HEK293T (cell line): ENCODE data around the gene ARTN.

ENCODE experiments used
- CTCF ChIA-PET: fragments of 350-600 bp; formaldehyde crosslinking; extraction: SDS; loops from one replicate; lab custom pipeline; 2021; ENCODE audit warnings: antibody characterized with exemption, inconsistent platforms; lab: Yijun Ruan, JAX
- POLR2A ChIA-PET: fragments of 350-600 bp; formaldehyde crosslinking; extraction: SDS; loops from one replicate; lab custom pipeline; 2020; ENCODE audit warnings: antibody characterized with exemption, inconsistent platforms; lab: Yijun Ruan, JAX
- DNase-seq: peaks from one replicate; pipeline ENCODE4 v3.0.0; 2012; ENCODE audit warnings: mixed read lengths; ENCODE audit errors: extremely low spot score
- ARNT ChIP-seq: fragments of 450-650 bp; IDR thresholded peaks from 2 replicates; pipeline ENCODE4 v1.6.1; 2017; ENCODE audit warnings: mild to moderate bottlenecking
- BHLHE40 ChIP-seq: fragments of 450-650 bp; IDR thresholded peaks from 2 replicates; pipeline ENCODE4 v1.6.1; 2016; ENCODE audit warnings: mild to moderate bottlenecking, moderate library complexity, borderline replicate concordance
- CTBP1 ChIP-seq: fragments of 450-650 bp; IDR thresholded peaks from 2 replicates; pipeline ENCODE4 v1.6.1; 2016; ENCODE audit warnings: borderline replicate concordance
- ELF4 ChIP-seq: fragments of 450-650 bp; IDR thresholded peaks from 2 replicates; pipeline ENCODE4 v1.6.1; 2017; ENCODE audit warnings: antibody characterized with exemption
- FOXA1 ChIP-seq: fragments of 450-650 bp; IDR thresholded peaks from 2 replicates; pipeline ENCODE4 v1.6.1; 2016; ENCODE audit warnings: mild to moderate bottlenecking
- FOXK2 ChIP-seq: fragments of 450-650 bp; IDR thresholded peaks from 2 replicates; pipeline ENCODE4 v1.6.1; 2016; ENCODE audit warnings: mild to moderate bottlenecking
- FOXM1 ChIP-seq: fragments of 450-650 bp; IDR thresholded peaks from 2 replicates; pipeline ENCODE4 v1.6.1; 2017; ENCODE audit warnings: mild to moderate bottlenecking, borderline replicate concordance
- HDGF ChIP-seq: fragments of 450-650 bp; IDR thresholded peaks from 2 replicates; pipeline ENCODE4 v1.6.1; 2017; ENCODE audit warnings: antibody characterized with exemption, borderline replicate concordance
- L3MBTL2 ChIP-seq: fragments of 450-650 bp; conservative IDR thresholded peaks from 2 replicates; pipeline ENCODE4 v1.6.1; 2016; ENCODE audit warnings: mild to moderate bottlenecking
- LEF1 ChIP-seq: fragments of 450-650 bp; IDR thresholded peaks from 2 replicates; pipeline ENCODE4 v1.6.1; 2017; ENCODE audit warnings: mild to moderate bottlenecking, borderline replicate concordance
- NFRKB ChIP-seq: fragments of 450-650 bp; IDR thresholded peaks from 2 replicates; pipeline ENCODE4 v1.6.1; 2016; ENCODE audit warnings: mild to moderate bottlenecking, moderate library complexity
- PKNOX1 ChIP-seq: fragments of 450-650 bp; IDR thresholded peaks from 2 replicates; pipeline ENCODE4 v1.6.1; 2016
- SP1 ChIP-seq: fragments of 450-650 bp; IDR thresholded peaks from 2 replicates; pipeline ENCODE4 v1.6.1; 2017
- SUZ12 ChIP-seq: fragments of 450-650 bp; IDR thresholded peaks from 2 replicates; pipeline ENCODE4 v1.6.1; 2016; ENCODE audit warnings: mild to moderate bottlenecking
- TARDBP ChIP-seq: fragments of 450-650 bp; IDR thresholded peaks from 2 replicates; pipeline ENCODE4 v1.6.1; 2016
- ZNF384 ChIP-seq: fragments of 450-650 bp; IDR thresholded peaks from 2 replicates; pipeline ENCODE4 v1.6.1; 2016

The ARTN gene

GRCh38 chr1:43981636-43982035 lies 48.0 kb downstream of the ARTN start:
- ChIA-PET POLR2A (no interaction called here), CTCF (no interaction called here)
- TF ChIP-seq ZNF384, result no peak
- no peak for TF ChIP-seq TARDBP
- no peak for TF ChIP-seq HDGF
- no peak for TF ChIP-seq PKNOX1
- TF ChIP-seq ARNT, result no peak
- TF ChIP-seq LEF1, result no peak
- DNase-seq, result no peak

GRCh38 chr1:43982241-43982640 lies 48.6 kb downstream of the ARTN start:
- POLR2A ChIA-PET, result no interaction called here

GRCh38 chr1:43982808-43983207 lies 49.2 kb downstream of the ARTN start:
- no peak for TF ChIP-seq L3MBTL2
- no peak for TF ChIP-seq ELF4
- TF ChIP-seq SUZ12, result no peak
- no peak for TF ChIP-seq ARNT
- no peak for TF ChIP-seq LEF1
- TF ChIP-seq HDGF, result no peak
- TF ChIP-seq NFRKB, result no peak
- TF ChIP-seq CTBP1, result no peak
- no peak for TF ChIP-seq TARDBP
- no peak for TF ChIP-seq FOXA1
- no peak for TF ChIP-seq BHLHE40
- no peak for TF ChIP-seq SP1
- TF ChIP-seq PKNOX1, result no peak
- POLR2A ChIA-PET, result no interaction called here
- DNase-seq, result no peak
- CTCF ChIA-PET, result no interaction called here

More at GRCh38 chr1:43982241-43982640, 48.6 kb downstream of the ARTN start:
- TF ChIP-seq LEF1 (no peak), CTBP1 (no peak), ZNF384 (no peak), ARNT (no peak), FOXA1 (no peak), L3MBTL2 (no peak), PKNOX1 (no peak), FOXK2 (no peak), TARDBP (no peak), FOXM1 (no peak), BHLHE40 (no peak), ELF4 (no peak), SUZ12 (no peak)
- DNase-seq, result no peak
- CTCF ChIA-PET, result no interaction called here

- TF ChIP-seq SP1, result no peak
- no peak for TF ChIP-seq FOXM1
- TF ChIP-seq ARNT, result no peak
- TF ChIP-seq BHLHE40, result no peak
- no peak for TF ChIP-seq LEF1
- no peak for TF ChIP-seq PKNOX1
- no peak for TF ChIP-seq CTBP1
- TF ChIP-seq TARDBP, result no peak
- TF ChIP-seq ELF4, result no peak
- no peak for TF ChIP-seq HDGF
- POLR2A ChIA-PET, result interaction anchor here (0.6 to 1.1 kb wide), 2 partner anchors 8 to 56 kb away, joined by 3 to 5 read pairs; partner anchors contain the start of gene ATP6V0B
- CTCF ChIA-PET, result no interaction called here
- DNase-seq, result no peak
Measured at GRCh38 chr1:43983253-43983899, 49.8 kb downstream of the ARTN start.

GRCh38 chr1:43984855-43985254 lies 51.3 kb downstream of the ARTN start:
- DNase-seq, result no peak
- ChIA-PET POLR2A (no interaction called here), CTCF (no interaction called here)
- TF ChIP-seq HDGF (no peak), BHLHE40 (no peak), FOXK2 (no peak), FOXA1 (no peak), ELF4 (no peak), FOXM1 (no peak), TARDBP (no peak), ARNT (no peak), ZNF384 (no peak), CTBP1 (no peak), SP1 (no peak), PKNOX1 (no peak)
